ENCODE measurements around the gene PITPNB.

DNA sequence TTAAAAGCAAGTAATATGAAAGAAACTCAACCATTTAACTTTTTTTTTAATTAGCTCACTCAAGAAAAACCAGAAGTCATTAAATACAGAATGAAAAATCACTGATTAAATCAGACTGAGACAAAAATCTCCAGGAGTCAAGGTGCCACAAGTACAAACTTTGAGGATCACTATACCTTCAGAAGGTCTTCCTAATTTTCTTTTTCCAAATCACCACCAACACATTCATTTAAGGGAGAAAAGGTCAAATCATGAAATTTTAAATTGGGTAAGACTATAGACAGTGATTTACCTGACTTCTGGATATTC is 32.3 kb downstream of the PITPNB start:
- TF ChIP-seq, protein P1, sequence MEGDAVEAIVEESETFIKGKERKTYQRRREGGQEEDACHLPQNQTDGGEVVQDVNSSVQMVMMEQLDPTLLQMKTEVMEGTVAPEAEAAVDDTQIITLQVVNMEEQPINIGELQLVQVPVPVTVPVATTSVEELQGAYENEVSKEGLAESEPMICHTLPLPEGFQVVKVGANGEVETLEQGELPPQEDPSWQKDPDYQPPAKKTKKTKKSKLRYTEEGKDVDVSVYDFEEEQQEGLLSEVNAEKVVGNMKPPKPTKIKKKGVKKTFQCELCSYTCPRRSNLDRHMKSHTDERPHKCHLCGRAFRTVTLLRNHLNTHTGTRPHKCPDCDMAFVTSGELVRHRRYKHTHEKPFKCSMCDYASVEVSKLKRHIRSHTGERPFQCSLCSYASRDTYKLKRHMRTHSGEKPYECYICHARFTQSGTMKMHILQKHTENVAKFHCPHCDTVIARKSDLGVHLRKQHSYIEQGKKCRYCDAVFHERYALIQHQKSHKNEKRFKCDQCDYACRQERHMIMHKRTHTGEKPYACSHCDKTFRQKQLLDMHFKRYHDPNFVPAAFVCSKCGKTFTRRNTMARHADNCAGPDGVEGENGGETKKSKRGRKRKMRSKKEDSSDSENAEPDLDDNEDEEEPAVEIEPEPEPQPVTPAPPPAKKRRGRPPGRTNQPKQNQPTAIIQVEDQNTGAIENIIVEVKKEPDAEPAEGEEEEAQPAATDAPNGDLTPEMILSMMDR (IDR thresholded peaks at IDR 0.05 in 2 of 3, conservative IDR thresholded peaks at IDR 0.05 in 1 of 3; ENCODE audit: borderline replicate concordance in 1 of 3, insufficient read depth in 1 of 3, low read depth in 2 of 3, low read length in 2 of 3), result no peak
- TF ChIP-seq EZH2 (IDR thresholded peaks at IDR 0.05), result no peak
- no peak for TF ChIP-seq ZNF274 (IDR thresholded peaks at IDR 0.05; ENCODE audit: low read depth, low read length)
- no peak for TF ChIP-seq POLR2AphosphoS5 (IDR thresholded peaks at IDR 0.05; ENCODE audit: low read depth, low read length)
- no peak for TF ChIP-seq YY1 (IDR thresholded peaks at IDR 0.05; ENCODE audit: extremely low read depth, insufficient replicate concordance, low read depth, low read length)
- TF ChIP-seq, protein P2, sequence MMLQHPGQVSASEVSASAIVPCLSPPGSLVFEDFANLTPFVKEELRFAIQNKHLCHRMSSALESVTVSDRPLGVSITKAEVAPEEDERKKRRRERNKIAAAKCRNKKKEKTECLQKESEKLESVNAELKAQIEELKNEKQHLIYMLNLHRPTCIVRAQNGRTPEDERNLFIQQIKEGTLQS (IDR thresholded peaks at IDR 0.05), result no peak
- TF ChIP-seq EZH2phosphoT487 (IDR thresholded peaks at IDR 0.05; ENCODE audit: borderline replicate concordance), result no peak
- no peak for TF ChIP-seq CBX3 (IDR thresholded peaks at IDR 0.05; ENCODE audit: low read depth)

All from HCT116 (cell line).